ENCODE data around the gene SAMD4A.
A peak's percentile ranks its signal among the peaks of the same experiment; 100 is the strongest.

SAMD4A gene

GRCh38 chr14:54706769-54707168, 139.8 kb downstream of the SAMD4A start:
- no peak for DNase-seq (ENCODE audit: low spot score)

GRCh38 chr14:54708161-54708560, 141.2 kb downstream of the SAMD4A start:
- no peak for DNase-seq (ENCODE audit: low spot score)

GRCh38 chr14:54708982-54709381, 142.1 kb downstream of the SAMD4A start:
- no peak for DNase-seq (ENCODE audit: low spot score)

GRCh38 chr14:54709444-54709843, 142.5 kb downstream of the SAMD4A start:
- no peak for DNase-seq (ENCODE audit: low spot score)

DNA sequence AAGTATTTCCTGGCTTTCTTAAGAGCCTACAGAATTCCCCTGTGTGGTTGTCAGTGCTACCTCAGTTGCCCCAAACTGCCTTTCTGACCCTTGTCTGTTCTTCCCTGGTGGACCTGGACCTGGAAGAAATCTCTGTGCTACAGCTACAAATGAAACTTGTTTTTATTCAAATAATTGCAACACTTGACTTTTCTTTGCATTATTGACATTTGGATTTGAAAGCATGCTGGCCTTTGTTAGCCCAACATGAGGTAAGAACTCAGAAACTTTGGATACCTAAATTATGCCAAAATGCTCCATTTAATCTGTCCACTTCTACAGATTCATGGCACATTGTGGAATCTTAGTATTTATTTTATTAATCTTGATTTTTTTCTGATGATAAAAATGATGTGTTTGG, 142.9 kb downstream of the SAMD4A start:
- DNase-seq (ENCODE audit: low spot score) = no peak

DNA sequence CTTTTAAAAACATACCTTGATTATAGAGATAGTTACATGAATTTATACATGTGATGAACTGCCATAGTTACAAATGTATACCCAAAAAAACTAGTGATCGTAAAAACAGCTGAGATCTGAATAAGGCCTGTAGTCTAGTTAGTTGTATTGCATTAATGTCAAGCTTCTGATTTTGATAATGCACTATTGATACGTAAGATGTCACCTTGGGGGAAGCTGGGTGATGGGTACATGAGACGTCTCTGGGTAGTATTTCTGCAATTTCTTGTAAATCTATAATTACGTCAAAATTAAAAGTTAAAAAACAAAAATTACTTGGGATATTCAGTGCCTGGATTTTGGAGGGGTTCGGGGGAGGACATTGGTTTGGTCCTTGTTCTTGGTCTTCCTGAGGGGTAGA, 144.4 kb downstream of the SAMD4A start:
- no peak for DNase-seq (ENCODE audit: low spot score)

DNA sequence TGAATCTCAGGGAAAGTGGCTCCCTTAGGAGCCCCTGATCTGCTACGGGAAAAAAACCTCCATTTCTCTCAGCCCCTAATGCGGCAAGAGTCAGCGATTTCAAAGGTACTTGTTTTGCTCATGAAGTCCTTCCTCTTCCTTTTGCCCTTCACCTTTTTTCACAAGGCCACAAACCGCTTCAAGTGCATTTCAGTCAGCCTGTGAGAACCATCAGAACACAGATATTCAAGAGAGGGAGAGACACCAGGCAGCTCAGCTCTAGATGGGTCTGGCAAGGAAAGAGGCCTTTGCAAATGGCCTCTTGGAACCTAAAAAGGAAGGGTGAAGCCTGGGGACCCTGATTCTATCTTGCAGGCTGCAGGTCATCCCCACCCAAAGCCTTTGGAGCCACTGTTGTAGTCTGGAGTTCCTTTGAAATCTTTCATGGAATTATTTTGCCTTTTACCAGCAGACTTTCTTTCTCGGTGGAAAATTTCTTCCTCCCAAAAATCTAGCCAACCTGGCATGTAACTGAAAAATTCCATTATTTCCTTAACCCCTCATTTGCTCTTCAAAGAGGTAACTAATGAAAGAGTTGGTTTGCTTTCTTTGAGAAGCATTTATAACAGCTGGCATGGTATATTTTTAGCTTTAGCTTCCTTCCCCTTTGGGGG, 145.0 kb downstream of the SAMD4A start:
- DNase-seq (ENCODE audit: low spot score) = no peak

DNA sequence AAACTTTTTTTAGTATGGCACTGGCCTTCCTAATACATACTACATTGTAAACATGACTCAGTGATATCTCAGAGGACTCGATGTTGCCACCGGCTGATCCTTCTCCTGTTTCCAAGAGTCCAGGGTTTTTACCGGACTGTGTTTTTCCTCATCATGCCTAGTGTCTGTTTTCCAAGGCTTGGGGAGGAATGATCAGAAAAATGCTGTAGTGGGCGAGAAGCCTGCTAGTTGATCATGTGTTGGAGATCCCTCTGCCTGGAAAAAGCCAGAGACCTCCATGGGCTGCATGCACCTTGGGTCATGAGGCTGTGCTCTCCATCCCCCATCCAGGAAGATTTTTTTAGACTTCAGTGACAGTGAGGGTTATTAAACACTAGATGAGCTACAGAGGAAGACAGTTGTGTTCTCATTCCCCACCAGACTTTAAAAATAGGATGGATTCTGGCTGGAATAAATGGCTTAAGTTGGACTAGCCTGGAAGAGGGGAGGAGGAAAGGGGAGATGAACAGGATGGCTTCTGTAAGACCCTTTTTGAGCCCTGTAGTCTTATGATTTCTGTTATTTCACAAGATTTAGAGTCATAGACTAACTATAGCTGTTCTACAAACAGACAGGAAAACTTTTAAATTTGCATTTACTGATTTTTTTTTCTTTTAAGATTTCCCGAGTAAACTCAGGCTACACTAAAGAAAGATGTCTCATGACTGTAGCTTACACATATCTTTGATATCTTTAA, 145.7 kb downstream of the SAMD4A start:
- no peak for DNase-seq (ENCODE audit: low spot score)

- DNase-seq (ENCODE audit: low spot score) = no peak
These were observed 146.5 kb downstream of the SAMD4A start for GRCh38 chr14:54713379-54713778.

GRCh38 chr14:54715239-54715638, 148.3 kb downstream of the SAMD4A start:
- DNase-seq (ENCODE audit: low spot score) = no peak

DNA sequence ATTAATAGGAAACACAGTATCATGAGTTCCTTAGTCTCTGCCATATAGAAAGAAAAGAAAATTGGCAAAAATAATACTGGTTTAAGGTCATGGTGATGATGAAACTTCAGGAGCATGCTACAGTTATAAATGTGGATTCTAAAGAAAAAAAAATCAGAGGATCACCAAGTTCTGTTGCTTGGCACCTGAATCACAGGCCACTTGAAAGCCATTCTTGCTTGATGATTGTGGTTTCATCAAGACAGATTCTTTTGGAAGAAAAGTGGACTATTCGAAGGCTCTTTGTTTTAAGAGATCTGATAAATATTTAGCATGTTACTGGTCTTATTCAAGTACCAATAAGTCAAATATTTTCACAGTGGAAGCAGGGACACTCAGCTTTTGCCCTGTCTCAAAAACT, 148.9 kb downstream of the SAMD4A start:
- no peak for DNase-seq (ENCODE audit: low spot score)

- no peak for DNase-seq (ENCODE audit: low spot score)
These were observed 149.9 kb downstream of the SAMD4A start for GRCh38 chr14:54716862-54717261.

DNA sequence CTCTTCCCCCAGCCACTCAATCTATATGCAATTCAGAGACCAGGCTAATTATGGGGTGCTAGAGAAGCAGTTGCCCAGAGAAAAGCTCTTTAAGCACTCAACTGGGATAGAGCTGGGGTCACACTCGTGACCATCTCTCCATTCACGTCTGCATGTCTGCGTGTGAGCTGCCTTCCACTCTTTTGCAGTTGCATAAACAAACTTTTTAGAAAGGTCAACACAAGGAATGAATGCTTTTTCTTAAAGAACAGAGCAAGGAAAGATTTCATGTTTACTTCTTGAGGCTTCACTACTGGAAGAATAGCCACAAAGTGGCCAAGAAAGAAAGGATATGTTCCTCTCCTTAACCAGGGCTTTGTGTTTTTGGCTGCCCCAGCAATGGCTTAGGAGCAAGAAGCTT, 151.1 kb downstream of the SAMD4A start:
- DNase-seq (ENCODE audit: low spot score) = no peak

DNA sequence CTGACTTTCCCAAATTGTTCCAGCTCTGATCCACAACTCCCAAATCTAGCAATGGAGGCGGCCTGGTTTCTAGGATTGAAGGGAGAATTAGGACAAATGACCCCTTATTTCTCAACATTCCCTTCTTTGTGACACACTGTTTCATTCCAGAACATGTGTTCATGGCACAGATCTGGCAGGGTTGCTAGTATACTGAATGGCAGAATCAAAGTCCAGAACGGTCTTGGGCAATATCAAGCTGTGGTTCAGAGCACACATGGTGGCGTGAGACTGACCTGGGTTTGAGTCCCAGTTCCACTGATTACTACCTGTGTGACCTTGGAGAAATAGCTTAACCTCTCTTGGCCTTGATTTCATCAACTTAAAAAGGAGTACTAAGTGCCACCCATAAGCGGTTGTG, 152.5 kb downstream of the SAMD4A start:
- no peak for DNase-seq (ENCODE audit: low spot score)

DNA sequence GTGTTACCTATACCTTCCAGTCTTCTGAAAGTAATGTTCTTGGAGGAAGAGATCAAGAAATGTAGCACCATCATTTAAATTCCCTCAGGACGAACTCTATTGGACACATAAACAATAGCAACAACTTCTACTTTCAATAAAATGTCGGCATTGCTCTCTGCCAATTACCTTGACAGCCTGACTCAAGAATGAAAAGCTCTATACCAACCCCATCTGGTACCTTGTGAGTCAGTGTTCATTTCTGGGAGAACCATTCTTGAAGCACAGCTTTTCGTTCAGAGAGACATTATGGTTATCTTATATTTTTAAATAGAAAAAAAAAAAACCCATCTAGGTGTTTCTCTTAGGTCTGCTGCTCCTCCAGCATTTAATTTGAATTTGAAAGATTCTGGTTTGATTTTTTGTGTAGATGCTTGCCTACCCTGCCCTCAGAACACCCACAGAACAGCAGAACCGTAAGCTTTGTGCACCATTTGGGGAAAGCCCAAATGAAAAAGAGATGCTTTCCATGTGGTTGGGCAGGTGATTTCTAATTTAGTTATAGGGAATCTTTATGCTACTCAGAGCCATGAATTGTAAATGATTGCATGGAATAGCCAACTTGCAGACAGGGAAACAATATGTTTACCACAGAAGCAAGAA, 156.0 kb downstream of the SAMD4A start:
- DNase-seq (ENCODE audit: low spot score) = peak; percentile 21

- no peak for DNase-seq (ENCODE audit: low spot score)
These were observed 157.2 kb downstream of the SAMD4A start for GRCh38 chr14:54724123-54724522.

DNA sequence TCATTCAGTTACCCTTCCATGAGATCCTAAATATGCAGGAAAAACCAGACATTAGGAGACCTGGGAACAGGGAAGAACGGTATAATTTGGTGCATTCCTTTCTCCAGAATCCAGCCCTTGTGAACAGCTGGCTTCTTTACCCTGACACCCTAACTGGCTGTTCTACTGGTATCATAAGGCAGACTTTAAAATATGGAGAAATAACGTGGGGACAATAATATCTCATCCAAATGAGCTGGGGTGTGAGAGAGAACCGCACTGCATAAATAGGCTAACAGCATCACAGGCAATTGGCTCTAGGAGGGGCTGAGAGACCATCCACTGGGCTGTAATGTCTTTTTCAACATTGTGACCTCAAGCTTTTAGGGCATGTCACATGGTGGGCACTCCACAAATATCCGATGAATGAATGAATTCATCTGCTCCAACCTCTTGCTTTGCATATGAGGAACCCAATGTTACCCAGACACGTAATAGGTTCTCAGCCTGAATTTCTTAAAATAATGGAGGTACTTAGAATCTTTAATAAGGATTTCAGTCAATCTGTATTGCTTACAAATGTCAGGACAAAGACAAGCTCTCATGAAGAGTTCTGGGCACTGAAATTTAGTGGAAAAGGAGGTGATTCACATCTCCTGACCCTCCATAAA, 157.9 kb downstream of the SAMD4A start:
- no peak for DNase-seq (ENCODE audit: low spot score)

GRCh38 chr14:54725998-54726397, 159.1 kb downstream of the SAMD4A start:
- DNase-seq (ENCODE audit: low spot score) = no peak

DNA sequence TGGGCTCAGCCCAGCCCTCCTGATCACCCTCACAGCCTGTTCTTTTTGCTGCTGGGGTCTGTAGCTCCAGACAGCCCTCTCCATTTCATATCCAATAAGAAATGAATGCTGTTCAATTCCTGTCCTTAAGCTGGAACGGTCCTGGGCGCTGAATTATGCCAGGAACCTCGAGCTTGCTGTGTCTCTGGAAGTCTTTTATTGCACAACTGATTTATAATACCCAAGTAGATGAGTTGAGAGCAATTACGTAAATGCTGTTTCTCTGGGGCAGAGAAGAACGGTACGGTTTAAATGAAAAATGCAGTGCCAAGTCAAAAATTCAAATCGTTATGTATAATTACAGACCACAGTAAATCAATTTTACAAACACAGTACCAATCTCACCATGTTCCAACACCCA, 161.0 kb downstream of the SAMD4A start:
- no peak for DNase-seq (ENCODE audit: low spot score)

GRCh38 chr14:54728700-54729527, 162.0 kb downstream of the SAMD4A start:
- DNase-seq (ENCODE audit: low spot score) = no peak

DNA sequence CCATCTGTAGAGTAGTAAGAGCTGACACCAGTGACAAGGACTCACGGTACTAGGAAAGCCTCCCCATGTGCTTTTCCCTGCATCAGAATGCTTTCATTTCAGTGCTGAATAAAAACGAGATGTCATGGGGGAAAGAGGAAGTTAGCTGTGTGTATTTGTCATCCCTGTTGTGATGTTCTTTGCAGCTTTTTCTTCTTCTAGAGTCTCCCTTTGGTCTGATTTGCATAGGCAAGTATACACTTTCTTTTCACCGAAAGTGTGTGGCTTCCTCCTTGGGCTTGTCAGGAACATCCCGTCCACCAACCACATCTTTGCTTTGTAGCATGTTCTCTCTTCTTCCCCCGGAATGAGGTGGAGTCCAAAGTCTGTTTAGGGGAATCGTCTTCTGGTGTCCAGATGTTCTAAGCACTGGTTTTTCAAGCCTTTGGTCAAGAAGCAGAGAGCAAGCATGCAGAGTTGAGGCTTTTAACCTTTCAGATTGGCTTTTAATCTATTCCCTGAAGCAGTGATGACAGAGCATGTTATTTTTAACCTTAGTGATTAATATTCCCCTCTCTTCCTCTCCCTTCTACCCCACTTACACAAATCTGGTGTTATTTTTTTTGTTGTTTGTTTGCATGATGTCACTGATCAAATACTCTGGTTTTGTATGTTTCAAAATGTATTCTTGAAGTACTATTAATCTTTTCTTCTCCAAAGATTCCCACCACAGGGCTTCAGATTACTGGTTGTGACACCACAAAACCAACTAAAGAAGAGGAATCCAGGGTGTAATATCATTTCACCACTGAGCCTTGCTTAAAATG, 163.4 kb downstream of the SAMD4A start:
- DNase-seq (ENCODE audit: low spot score) = no peak
